NB4 (cell line): Measurements from ENCODE around the gene SLX9.
"Not testable (repeated sequence)": the region's sequence is repeated elsewhere in the genome, so short reads cannot be mapped to it uniquely, and the experiment has no call there.

Source experiments
- DNase-seq: peaks from one replicate; pipeline ENCODE4 v3.0.0; 2010; ENCODE audit warnings: low read depth
- H3K4me3 ChIP-seq: one replicate; pipeline ENCODE4 v1.5.1; 2011; ENCODE audit warnings: mild to moderate bottlenecking, low read depth, low read length, moderate library complexity
- CTCF ChIP-seq: IDR thresholded peaks from one replicate; pipeline ENCODE4 v1.5.1; 2012; ENCODE audit warnings: low read depth, low read length
- MAX ChIP-seq: IDR thresholded peaks from 2 replicates; pipeline ENCODE4 v1.6.1; 2011; ENCODE audit warnings: low read depth, low read length
- MYC ChIP-seq: IDR thresholded peaks from 2 replicates; pipeline ENCODE4 v1.6.1; 2011; ENCODE audit warnings: low read depth, low read length
- POLR2A ChIP-seq: IDR thresholded peaks from 2 replicates; pipeline ENCODE4 v1.6.1; 2011; ENCODE audit warnings: mild to moderate bottlenecking; ENCODE audit not compliant: insufficient read length; ENCODE audit errors: extremely low read depth

Gene SLX9

GRCh38 chr21:44972301-44972814, 32.5 kb downstream of the SLX9 start:
- H3K4me3 ChIP-seq, result no peak overlapping the region
- TF ChIP-seq MYC, result no peak
- no peak for TF ChIP-seq MAX
- TF ChIP-seq CTCF, result peak; percentile 13
- TF ChIP-seq POLR2A, result no peak
- DNase-seq, result no peak

- peak; percentile 48 for DNase-seq
- TF ChIP-seq MAX (no peak), POLR2A (no peak), MYC (no peak), CTCF (no peak)
- H3K4me3 ChIP-seq, result no peak overlapping the region
Measured at GRCh38 chr21:44972821-44973220, 33.0 kb downstream of the SLX9 start.

- TF ChIP-seq POLR2A (no peak), MAX (no peak), MYC (no peak), CTCF (no peak)
- DNase-seq, result no peak
Measured at GRCh38 chr21:44973598-44973997, 33.8 kb downstream of the SLX9 start.

GRCh38 chr21:44974676-44975075, 34.8 kb downstream of the SLX9 start:
- DNase-seq, result no peak
- no peak for TF ChIP-seq POLR2A
- TF ChIP-seq CTCF, result no peak
- TF ChIP-seq MAX, result no peak
- TF ChIP-seq MYC, result no peak
- no peak overlapping the region for H3K4me3 ChIP-seq

More at GRCh38 chr21:44973598-44973997, 33.8 kb downstream of the SLX9 start:
- H3K4me3 ChIP-seq, result no peak overlapping the region

GRCh38 chr21:44975720-44976555, 36.1 kb downstream of the SLX9 start:
- no peak for DNase-seq
- no peak for TF ChIP-seq POLR2A
- TF ChIP-seq MYC, result no peak
- TF ChIP-seq MAX, result no peak
- no peak for TF ChIP-seq CTCF

GRCh38 chr21:44976556-44977393, 36.9 kb downstream of the SLX9 start:
- not testable (repeated sequence) for H3K4me3 ChIP-seq, DNase-seq

More at GRCh38 chr21:44975720-44976555, 36.1 kb downstream of the SLX9 start:
- H3K4me3 ChIP-seq, result no peak overlapping the region
